ENCODE data around the gene ZFC3H1.

ZFC3H1 gene

DNA sequence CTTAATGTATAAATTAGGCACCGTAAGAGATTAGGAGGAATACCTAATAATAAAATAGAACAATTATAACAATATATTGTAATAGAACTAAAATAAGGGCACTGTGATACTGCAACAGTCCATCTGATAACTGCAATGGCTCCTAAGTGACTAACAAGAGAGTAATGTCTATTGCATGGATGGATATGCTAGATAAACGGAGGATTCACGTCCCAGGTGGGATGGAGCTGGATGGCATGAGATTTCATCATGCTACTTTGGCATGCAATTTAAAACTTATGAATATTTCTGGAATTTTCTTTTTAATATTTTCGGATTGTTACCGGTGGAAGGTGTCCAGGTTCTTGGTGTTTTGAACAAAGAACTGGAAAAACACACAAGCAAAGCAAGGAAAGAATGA lies 20.0 kb upstream of the ZFC3H1 start:
- no CpG with 5 or more reads among the region's 5 CpGs for WGBS (ENCODE audit: insufficient coverage, insufficient read length)
- no peaks in the 10 kb centered on the region for H3K36me3 ChIP-seq (ENCODE audit: control insufficient read depth, insufficient read depth, low read length)
- no peaks in the 10 kb centered on the region for H3K27me3 ChIP-seq (ENCODE audit: control insufficient read depth, insufficient read depth, low read length)
- DNase-seq (ENCODE audit: low read depth, low spot score): no peak
- H3K4me3 ChIP-seq (ENCODE audit: low read length): no peak overlapping the region
- no peaks in the 10 kb centered on the region for H3K9me3 ChIP-seq (ENCODE audit: control insufficient read depth, insufficient read depth, low read length)
- no peak overlapping the region for H3K27ac ChIP-seq (ENCODE audit: low read length)
- H3K4me1 ChIP-seq (ENCODE audit: control insufficient read depth, insufficient read depth, low read length): no peaks in the 10 kb centered on the region

DNA sequence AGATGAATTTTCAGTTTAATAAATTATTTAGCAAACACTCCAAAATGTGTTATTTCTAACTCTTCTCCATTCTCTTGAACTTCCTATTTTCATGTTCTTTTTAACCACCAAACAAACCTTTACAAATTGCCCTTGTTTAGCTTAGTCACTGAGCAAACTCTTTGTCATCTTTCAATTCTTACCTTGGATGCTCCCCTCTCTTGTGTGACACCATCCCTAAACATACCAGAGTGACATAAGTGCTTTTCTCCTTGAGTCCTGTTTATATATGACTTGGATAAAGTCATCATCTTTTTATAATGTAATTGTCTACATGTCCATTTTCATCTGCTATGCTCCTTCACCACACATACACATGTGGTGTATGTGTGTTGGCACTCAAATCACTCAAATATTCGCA lies 18.8 kb upstream of the ZFC3H1 start:
- no peak for DNase-seq (ENCODE audit: low read depth, low spot score)
- Histone ChIP-seq H3K4me1 (ENCODE audit: control insufficient read depth, insufficient read depth, low read length) (no peaks in the 10 kb centered on the region), H3K9me3 (ENCODE audit: control insufficient read depth, insufficient read depth, low read length) (no peaks in the 10 kb centered on the region), H3K4me3 (ENCODE audit: low read length) (no peak overlapping the region), H3K27me3 (ENCODE audit: control insufficient read depth, insufficient read depth, low read length) (no peaks in the 10 kb centered on the region), H3K36me3 (ENCODE audit: control insufficient read depth, insufficient read depth, low read length) (no peaks in the 10 kb centered on the region), H3K27ac (ENCODE audit: low read length) (no peak overlapping the region)
- WGBS (ENCODE audit: insufficient coverage, insufficient read length): no CpG with 5 or more reads among the region's 1 CpG

DNA sequence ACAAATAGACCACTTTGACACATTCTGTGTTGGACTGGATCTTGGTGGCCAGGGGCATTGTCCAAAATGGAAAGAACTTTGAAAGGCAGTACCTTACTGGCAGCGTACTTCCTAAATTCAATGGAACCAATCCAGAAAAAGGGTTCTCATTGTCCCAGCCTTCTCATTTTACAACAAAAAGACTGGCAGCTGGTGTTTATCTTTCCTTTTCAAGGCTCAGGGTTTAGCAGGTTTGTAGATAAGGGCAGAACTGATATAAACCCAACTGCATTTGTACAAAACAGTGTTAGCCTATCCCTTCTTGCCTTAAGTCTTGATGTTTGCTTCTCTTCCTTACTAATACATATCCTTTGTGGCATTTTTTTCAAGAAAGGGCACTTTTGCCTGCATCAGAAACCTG lies 8.2 kb upstream of the ZFC3H1 start:
- Histone ChIP-seq H3K4me1 (ENCODE audit: control insufficient read depth, insufficient read depth, low read length) (no peaks in the 10 kb centered on the region), H3K27me3 (ENCODE audit: control insufficient read depth, insufficient read depth, low read length) (no peaks in the 10 kb centered on the region), H3K36me3 (ENCODE audit: control insufficient read depth, insufficient read depth, low read length) (no peaks in the 10 kb centered on the region), H3K27ac (ENCODE audit: low read length) (no peak overlapping the region), H3K4me3 (ENCODE audit: low read length) (no peak overlapping the region), H3K9me3 (ENCODE audit: control insufficient read depth, insufficient read depth, low read length) (no peaks in the 10 kb centered on the region)
- DNase-seq (ENCODE audit: low read depth, low spot score): no peak
- no CpG with 5 or more reads among the region's 1 CpG for WGBS (ENCODE audit: insufficient coverage, insufficient read length)

DNA sequence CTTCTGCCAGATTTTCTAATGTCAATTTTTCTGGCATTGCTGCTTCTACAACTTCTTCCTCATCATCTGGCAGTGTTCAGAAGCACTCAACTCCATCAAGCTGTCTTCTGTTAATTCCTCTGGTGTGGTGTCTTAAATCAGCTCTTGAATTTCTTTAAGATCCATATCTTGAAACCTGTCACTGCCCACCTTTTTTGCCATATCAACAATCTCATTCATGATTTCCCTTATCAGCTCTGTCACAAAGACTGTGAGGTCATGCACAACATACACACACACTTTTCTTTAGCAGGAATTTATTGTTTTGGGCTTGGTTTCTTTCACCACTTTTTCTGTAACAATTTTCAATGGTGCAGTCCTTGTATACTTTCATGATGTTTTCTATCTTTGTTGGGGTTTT lies 7.7 kb upstream of the ZFC3H1 start:
- Histone ChIP-seq H3K9me3 (ENCODE audit: control insufficient read depth, insufficient read depth, low read length) (no peaks in the 10 kb centered on the region), H3K4me1 (ENCODE audit: control insufficient read depth, insufficient read depth, low read length) (no peaks in the 10 kb centered on the region), H3K27me3 (ENCODE audit: control insufficient read depth, insufficient read depth, low read length) (no peaks in the 10 kb centered on the region), H3K27ac (ENCODE audit: low read length) (no peak overlapping the region), H3K4me3 (ENCODE audit: low read length) (no peak overlapping the region), H3K36me3 (ENCODE audit: control insufficient read depth, insufficient read depth, low read length) (no peaks in the 10 kb centered on the region)
- DNase-seq (ENCODE audit: low read depth, low spot score): no peak

DNA sequence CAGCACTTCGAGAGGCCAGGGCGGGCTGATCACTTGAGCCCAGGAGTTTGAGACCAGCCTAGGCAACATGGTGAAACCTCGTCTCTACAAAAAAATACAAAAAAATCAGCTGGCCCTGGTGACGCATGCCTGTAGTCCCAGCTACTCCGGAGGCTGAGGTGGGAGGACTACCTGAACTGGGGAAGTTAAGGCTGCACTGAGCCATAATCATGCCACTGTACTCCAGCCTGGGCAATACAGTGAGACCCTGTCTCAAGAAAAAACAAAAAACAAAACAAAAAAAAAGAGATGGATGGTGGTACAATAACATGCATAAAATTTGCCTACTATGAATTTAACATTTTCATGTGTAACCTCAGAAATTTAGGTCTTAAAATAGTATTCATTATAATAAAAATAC lies 2.6 kb upstream of the ZFC3H1 start:
- Histone ChIP-seq H3K4me3 (ENCODE audit: low read length) (no peak overlapping the region), H3K27ac (ENCODE audit: low read length) (no peak overlapping the region), H3K36me3 (ENCODE audit: control insufficient read depth, insufficient read depth, low read length) (no peaks in the 10 kb centered on the region), H3K9me3 (ENCODE audit: control insufficient read depth, insufficient read depth, low read length) (no peaks in the 10 kb centered on the region), H3K27me3 (ENCODE audit: control insufficient read depth, insufficient read depth, low read length) (no peaks in the 10 kb centered on the region), H3K4me1 (ENCODE audit: control insufficient read depth, insufficient read depth, low read length) (no peaks in the 10 kb centered on the region)
- DNase-seq (ENCODE audit: low read depth, low spot score): no peak
- no CpG with 5 or more reads among the region's 5 CpGs for WGBS (ENCODE audit: insufficient coverage, insufficient read length)

DNA sequence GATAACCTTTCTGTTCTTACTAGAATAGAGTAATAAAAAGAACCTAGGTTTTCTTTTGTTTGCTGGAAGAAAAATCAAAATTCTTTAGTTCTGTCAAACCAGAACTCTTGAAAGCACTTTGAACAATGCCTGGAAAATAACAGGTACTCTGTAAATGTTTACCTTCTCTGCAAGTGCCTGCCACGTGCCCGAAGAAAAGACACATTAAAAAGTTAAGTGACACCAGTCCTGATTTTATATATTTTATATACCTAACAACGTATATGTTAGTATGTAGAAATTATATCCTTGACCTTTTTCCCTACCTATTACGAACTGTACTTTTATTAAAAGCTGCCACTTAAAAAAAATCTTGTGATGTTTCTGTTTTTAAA lies 1.4 kb upstream of the ZFC3H1 start:
- Histone ChIP-seq H3K4me1 (ENCODE audit: control insufficient read depth, insufficient read depth, low read length) (no peaks in the 10 kb centered on the region), H3K27me3 (ENCODE audit: control insufficient read depth, insufficient read depth, low read length) (no peaks in the 10 kb centered on the region), H3K4me3 (ENCODE audit: low read length) (peak overlapping the region; percentile 89; the same call in 1 of the 2 replicates), H3K9me3 (ENCODE audit: control insufficient read depth, insufficient read depth, low read length) (no peaks in the 10 kb centered on the region), H3K27ac (ENCODE audit: low read length) (no peak overlapping the region), H3K36me3 (ENCODE audit: control insufficient read depth, insufficient read depth, low read length) (no peaks in the 10 kb centered on the region)
- WGBS (ENCODE audit: insufficient coverage, insufficient read length): no CpG with 5 or more reads among the region's 4 CpGs
- no peak for DNase-seq (ENCODE audit: low read depth, low spot score)

DNA sequence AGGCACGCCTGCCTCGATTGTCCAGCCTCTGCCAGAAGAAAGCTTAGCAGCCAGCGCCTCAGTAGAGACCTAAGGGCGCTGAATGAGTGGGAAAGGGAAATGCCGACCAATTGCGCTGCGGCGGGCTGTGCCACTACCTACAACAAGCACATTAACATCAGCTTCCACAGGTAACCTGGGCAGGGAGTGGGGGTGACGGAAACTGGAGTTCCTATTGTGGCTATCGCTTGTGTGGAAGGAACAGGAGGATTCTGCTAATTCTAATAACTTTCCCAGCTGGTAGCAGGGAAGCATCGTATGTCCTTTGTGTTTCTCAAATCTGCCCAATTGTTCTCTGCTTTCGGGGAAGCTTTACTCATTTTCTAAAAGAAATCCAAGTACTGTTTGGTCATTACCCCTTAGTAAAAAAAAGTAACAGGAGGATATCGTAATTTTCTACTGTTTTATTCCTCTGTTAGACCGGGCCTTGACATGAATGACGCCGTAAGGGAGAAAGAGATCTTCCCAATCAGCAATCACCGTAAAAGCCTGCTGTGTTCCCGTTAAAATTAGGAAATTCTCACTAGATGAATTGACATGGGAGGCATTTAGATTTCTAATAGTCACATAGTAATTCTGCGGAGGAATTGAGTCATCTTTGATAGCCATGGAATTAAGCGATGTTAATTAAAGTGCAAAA lies 902 bp upstream of the ZFC3H1 start:
- no CpG with 5 or more reads among the region's 20 CpGs for WGBS (ENCODE audit: insufficient coverage, insufficient read length)
- no peaks in the 10 kb centered on the region for H3K9me3 ChIP-seq (ENCODE audit: control insufficient read depth, insufficient read depth, low read length)
- peak overlapping the region; percentile 89 for H3K4me3 ChIP-seq (ENCODE audit: low read length)
- H3K27ac ChIP-seq (ENCODE audit: low read length): peak overlapping the region; percentile 21
- H3K27me3 ChIP-seq (ENCODE audit: control insufficient read depth, insufficient read depth, low read length): no peaks in the 10 kb centered on the region
- DNase-seq (ENCODE audit: low read depth, low spot score): no peak
- no peaks in the 10 kb centered on the region for H3K36me3 ChIP-seq (ENCODE audit: control insufficient read depth, insufficient read depth, low read length)
- no peaks in the 10 kb centered on the region for H3K4me1 ChIP-seq (ENCODE audit: control insufficient read depth, insufficient read depth, low read length)

DNA sequence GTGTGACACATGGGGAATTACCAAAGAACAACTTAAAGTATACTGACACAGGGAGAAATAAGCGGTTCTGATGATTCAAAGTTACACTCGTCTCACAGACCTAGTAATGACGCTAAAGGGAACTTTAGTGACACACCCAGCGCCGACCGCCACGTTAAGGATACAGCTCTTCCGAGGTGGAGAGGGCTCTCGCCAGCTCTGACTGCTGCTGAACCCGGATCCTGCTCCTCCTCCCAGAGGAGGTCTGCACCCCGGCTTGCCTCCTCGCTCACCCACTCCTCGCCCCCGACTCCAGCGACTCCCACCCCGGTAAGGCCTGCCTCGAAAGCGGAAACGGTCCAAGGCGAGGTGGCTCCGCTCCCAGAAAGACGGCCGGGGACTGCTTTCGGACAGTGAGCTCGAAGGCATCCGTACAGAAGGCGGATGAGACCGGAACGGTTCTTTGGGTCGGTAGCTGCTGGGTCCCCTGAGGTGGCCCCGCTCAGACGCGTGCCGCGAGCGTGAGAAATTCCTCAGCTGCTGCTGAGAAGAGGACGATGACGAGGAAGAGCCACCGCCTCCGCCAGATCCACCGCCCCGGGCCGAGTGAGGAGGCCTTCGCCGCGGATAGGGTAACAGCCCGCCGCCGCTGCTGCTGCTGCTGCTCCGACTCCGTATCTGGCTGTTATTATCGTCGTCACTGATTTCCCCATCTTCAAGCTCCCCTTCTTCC lies 643 bp downstream of the ZFC3H1 start:
- no peaks in the 10 kb centered on the region for H3K4me1 ChIP-seq (ENCODE audit: control insufficient read depth, insufficient read depth, low read length)
- peak overlapping the region; percentile 89 for H3K4me3 ChIP-seq (ENCODE audit: low read length)
- no peaks in the 10 kb centered on the region for H3K27me3 ChIP-seq (ENCODE audit: control insufficient read depth, insufficient read depth, low read length)
- peak; percentile 4 for DNase-seq (ENCODE audit: low read depth, low spot score)
- no peaks in the 10 kb centered on the region; the same call in 1 of the 2 replicates for H3K36me3 ChIP-seq (ENCODE audit: control insufficient read depth, insufficient read depth, low read length)
- no peak overlapping the region for H3K27ac ChIP-seq (ENCODE audit: low read length)
- no CpG with 5 or more reads among the region's 53 CpGs for WGBS (ENCODE audit: insufficient coverage, insufficient read length)
- H3K9me3 ChIP-seq (ENCODE audit: control insufficient read depth, insufficient read depth, low read length): no peaks in the 10 kb centered on the region

DNA sequence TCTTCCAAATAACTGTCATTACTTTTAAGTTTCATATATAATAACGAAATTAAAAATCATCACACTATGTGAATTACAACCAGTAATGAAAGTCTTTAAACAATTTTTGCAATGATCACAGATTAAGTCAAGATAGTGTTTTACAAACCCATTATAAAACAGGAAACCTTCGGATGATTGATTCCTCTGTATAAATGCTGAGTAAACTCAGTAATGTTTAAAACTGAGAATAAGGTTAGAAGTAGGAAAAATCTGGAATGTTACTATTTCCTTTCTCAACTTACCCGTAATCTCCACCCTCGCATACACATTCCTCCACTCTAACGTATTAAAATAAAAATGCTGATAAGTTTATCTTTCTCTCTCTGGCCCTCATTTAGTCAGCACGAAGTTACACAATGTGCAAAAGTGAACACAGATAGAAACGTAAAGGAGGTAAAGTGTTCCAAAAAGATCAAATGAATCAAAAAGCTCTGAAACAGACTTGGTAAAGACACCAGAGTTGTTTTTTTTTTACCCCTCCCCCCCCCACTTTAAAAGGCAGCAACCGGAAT lies 1.6 kb downstream of the ZFC3H1 start:
- DNase-seq (ENCODE audit: low read depth, low spot score): no peak
- H3K27ac ChIP-seq (ENCODE audit: low read length): no peak overlapping the region
- peaks cover 5% of the 10 kb centered on the region; the same call in 1 of the 2 replicates for H3K36me3 ChIP-seq (ENCODE audit: control insufficient read depth, insufficient read depth, low read length)

DNA sequence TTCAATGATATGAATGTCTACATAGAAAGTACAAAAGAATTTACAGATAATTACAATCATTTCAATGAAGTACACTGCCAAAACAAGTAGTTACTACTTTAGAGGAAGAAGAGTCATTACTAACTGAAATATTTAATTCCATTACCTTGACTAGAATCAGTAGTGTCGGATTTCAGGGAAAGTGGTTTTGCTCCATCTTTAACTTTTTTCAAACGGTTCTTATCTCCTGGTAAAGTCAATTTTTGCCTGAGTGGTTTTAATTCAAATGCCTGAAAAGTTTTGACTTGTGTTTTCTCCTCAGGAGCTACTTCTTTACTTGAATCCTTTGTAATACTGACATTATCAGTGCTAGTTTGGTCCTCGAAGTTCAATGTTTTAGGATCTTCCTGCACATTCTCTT lies 6.9 kb downstream of the ZFC3H1 start:
- WGBS (ENCODE audit: insufficient coverage, insufficient read length): no CpG with 5 or more reads among the region's 3 CpGs
- Histone ChIP-seq H3K9me3 (ENCODE audit: control insufficient read depth, insufficient read depth, low read length) (no peaks in the 10 kb centered on the region), H3K27me3 (ENCODE audit: control insufficient read depth, insufficient read depth, low read length) (no peaks in the 10 kb centered on the region), H3K27ac (ENCODE audit: low read length) (no peak overlapping the region), H3K4me3 (ENCODE audit: low read length) (no peak overlapping the region), H3K4me1 (ENCODE audit: control insufficient read depth, insufficient read depth, low read length) (no peaks in the 10 kb centered on the region), H3K36me3 (ENCODE audit: control insufficient read depth, insufficient read depth, low read length) (peaks cover 7% of the 10 kb centered on the region; the same call in 1 of the 2 replicates)
- DNase-seq (ENCODE audit: low read depth, low spot score): no peak

More for the DNA sequence above, 1.6 kb downstream of the ZFC3H1 start:
- no peaks in the 10 kb centered on the region for H3K4me1 ChIP-seq (ENCODE audit: control insufficient read depth, insufficient read depth, low read length)
- no peaks in the 10 kb centered on the region for H3K27me3 ChIP-seq (ENCODE audit: control insufficient read depth, insufficient read depth, low read length)
- WGBS (ENCODE audit: insufficient coverage, insufficient read length): 100% methylated on average over 1 of the region's 8 CpGs
- H3K9me3 ChIP-seq (ENCODE audit: control insufficient read depth, insufficient read depth, low read length): no peaks in the 10 kb centered on the region
- H3K4me3 ChIP-seq (ENCODE audit: low read length): peak overlapping the region; percentile 20; the same call in 1 of the 2 replicates

Data from iPS DF 6.9 (cell line).